Spleen (tissue), 11 donors: ENCODE results near the gene ERMARD. TPM values are rescaled to one million over a fixed set of nuclear protein-coding genes. Genes with fewer than 3 reads are reported as not detected.

Experiments used
- DNase-seq: peaks from one replicate; pipeline ENCODE4 v3.0.0-alpha.2; 2020
- H3K27ac ChIP-seq, 8 donors: fragments of 200-600 bp; sonication (generic) in 7 of 8; 1 replicate in 4 of 8; 2 replicates in 4 of 8; pipeline versions ENCODE4 v1.5.0 to v1.8.0; 2016 to 2021; ENCODE audit warnings: inconsistent platforms in 4 of 8, mild to moderate bottlenecking in 4 of 8, moderate library complexity in 1 of 8
- H3K27me3 ChIP-seq, 7 donors: fragments of 200-600 bp; sonication (generic) in 6 of 7; replicated peaks in 1 of 7; 1 replicate in 4 of 7; 2 replicates in 3 of 7; pipeline versions ENCODE4 v1.5.0 to v1.8.0; 2016 to 2021; ENCODE audit warnings: inconsistent platforms in 3 of 7, mild to moderate bottlenecking in 1 of 7
- H3K36me3 ChIP-seq, 6 donors: fragments of 200-600 bp; sonication (generic) in 5 of 6; 1 replicate in 4 of 6; 2 replicates in 2 of 6; pipeline versions ENCODE4 v1.5.0 to v1.8.0; 2016 to 2021; ENCODE audit warnings: inconsistent platforms in 2 of 6
- H3K4me1 ChIP-seq, 6 donors: fragments of 200-600 bp; sonication (generic) in 5 of 6; 1 replicate in 3 of 6; 2 replicates in 3 of 6; pipeline versions ENCODE4 v1.5.0 to v1.8.0; 2016 to 2021; ENCODE audit warnings: inconsistent platforms in 3 of 6
- H3K4me3 ChIP-seq, 8 donors: fragments of 200-600 bp; sonication (generic) in 7 of 8; 1 replicate in 4 of 8; 2 replicates in 4 of 8; pipeline versions ENCODE4 v1.5.0 to v1.8.0; 2016 to 2021; ENCODE audit warnings: inconsistent platforms in 4 of 8, mild to moderate bottlenecking in 4 of 8, moderate library complexity in 2 of 8
- H3K9me3 ChIP-seq, 8 donors: fragments of 200-600 bp; sonication (generic) in 7 of 8; 1 replicate in 4 of 8; 2 replicates in 4 of 8; pipeline versions ENCODE4 v1.5.0 to v1.8.0; 2016 to 2021; ENCODE audit warnings: inconsistent platforms in 4 of 8
- POLR2A ChIP-seq, 3 donors: fragments of 450-650 bp; IDR thresholded peaks; one replicate each; pipeline ENCODE4 v1.5.1; 2017; ENCODE audit warnings: antibody characterized with exemption in 3 of 3, mild to moderate bottlenecking in 1 of 3
- POLR2AphosphoS5 ChIP-seq, 3 donors: sonication (generic); formaldehyde crosslinking; IDR thresholded peaks; one replicate each; pipeline ENCODE4 v1.5.1; 2017; ENCODE audit warnings: antibody characterized with exemption in 3 of 3
- WGBS, 5 donors: extraction: QIAGEN DNeasy Blood & Tissue Kit in 3 of 5; methylation state at CpG; one replicate each; pipeline versions ENCODE4 v1.1.5 to v1.1.7; 2013 to 2018; 5-methylcytosine and 5-hydroxymethylcytosine counted together
- intact Hi-C: fragments of 100-400 bp; cut with DNase I; formaldehyde crosslinking; loops from one replicate; pipeline ENCODE4 v1.15.0; 2023; ENCODE audit warnings: low total_unique reads
- polyA plus RNA-seq, 3 donors: library from polyadenylated mRNA; stranded (reverse); fragments of 200-250 nt; gene quantifications; one replicate each; pipeline ENCODE4 v1.2.1, GENCODE V29; 2013
- total RNA-seq, 7 donors: library from RNA; depleted of rRNA in 3 of 7; stranded (reverse); fragments of >200 nt in 3 of 7; fragmentation: NEBNext Ultra II Directional in 4 of 7; extraction: Animal tissue kit (Norgen Biotek cat#: 25700) in 4 of 7; gene quantifications; one replicate each; pipeline versions ENCODE4 v1.1.0 to v1.2.1, GENCODE V29; 2016 to 2021
- TF ChIP-seq, protein P1 (sequence below), 11 experiments: fragments of 200-600 bp in 7 of 11; fragments of 450-650 bp in 4 of 11; sonication (generic) in 4 of 11; IDR thresholded peaks in 8 of 11; conservative IDR thresholded peaks in 3 of 11; 1 replicate in 7 of 11; 2 replicates in 4 of 11; pipeline versions ENCODE4 v1.4.0 to v1.8.0; 2016 to 2021; ENCODE audit warnings: antibody characterized with exemption in 11 of 11, inconsistent platforms in 4 of 11, mild to moderate bottlenecking in 1 of 11
- donor health status: healthy with polysubstance abuse.
- donor health status: DM: no; HTN: no; CAD: no; lungs with moderate emphysema.
- donor health status: DM: no; HTN: no; CAD: no.
- donor health status: Bipolar disorder and iron deficiency.
- donor health status: healthy.
- donor health status: DM: no; HTN: no; CAD: no.
- donor health status: DM: yes; HTN: yes; CAD: no.

ERMARD gene
- total and polyA plus RNA-seq, 10 donors, result 23.1 to 87.3 (median 37.7) TPM

DNA sequence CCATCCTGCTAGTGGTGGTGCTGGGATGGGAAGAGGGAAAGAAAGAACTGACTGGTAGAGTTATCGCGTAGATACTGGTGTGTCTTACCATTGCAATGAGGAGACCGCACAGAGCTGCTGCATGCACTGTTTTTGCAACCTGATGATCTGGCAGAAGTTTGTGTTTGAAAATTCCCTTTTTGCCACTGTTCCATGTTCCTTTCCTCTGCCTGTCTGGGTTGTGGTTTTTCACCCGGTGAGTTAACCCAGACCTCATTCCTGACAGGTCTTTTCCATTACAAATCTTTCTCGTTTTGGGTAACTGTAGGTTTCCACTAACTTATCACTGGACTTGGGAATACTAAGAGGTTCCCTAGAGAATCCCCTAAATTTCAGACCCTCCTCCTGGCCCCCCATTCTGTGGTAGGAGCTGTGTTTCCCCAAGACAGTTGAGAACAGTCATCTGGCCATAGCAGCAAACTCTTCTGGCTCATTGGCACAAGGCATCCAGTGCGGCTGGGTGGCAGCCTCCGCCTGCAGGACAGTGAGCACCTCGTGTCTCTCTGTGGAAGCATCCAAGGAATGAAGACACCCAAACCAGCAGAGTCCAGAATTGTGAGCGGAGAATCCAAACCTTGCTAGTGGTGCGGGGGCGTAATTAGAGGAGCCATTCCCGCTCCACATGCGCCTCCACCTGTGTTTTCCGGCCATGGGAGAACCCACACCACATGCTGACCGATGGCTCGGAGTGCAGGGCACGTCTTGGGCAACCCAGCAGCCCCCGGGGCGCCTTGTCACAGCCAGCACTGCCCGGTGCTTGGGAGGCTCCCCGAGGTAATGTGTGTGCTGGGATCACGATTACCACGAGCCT lies 32.8 kb downstream of the ERMARD start:
- DNase-seq, result no peak
- Histone ChIP-seq H3K27me3 (peaks cover 0 to 4% (median 0%) of the 10 kb centered on the region in 7 donors), H3K9me3 (no peaks in the 10 kb centered on the region), H3K4me1 (peaks cover 0 to 2% (median 0%) of the 10 kb centered on the region in 6 donors), H3K27ac (no peak overlapping the region), H3K36me3 (peaks cover 0 to 51% (median 22%) of the 10 kb centered on the region in 6 donors), H3K4me3 (no peak overlapping the region)
- intact Hi-C loops, result no loop called here
- TF ChIP-seq POLR2AphosphoS5 (IDR thresholded peaks at IDR 0.05) (peak in 1 of 3 donors; percentile 33), POLR2A (IDR thresholded peaks at IDR 0.05) (no peak)
- TF ChIP-seq, protein P1, sequence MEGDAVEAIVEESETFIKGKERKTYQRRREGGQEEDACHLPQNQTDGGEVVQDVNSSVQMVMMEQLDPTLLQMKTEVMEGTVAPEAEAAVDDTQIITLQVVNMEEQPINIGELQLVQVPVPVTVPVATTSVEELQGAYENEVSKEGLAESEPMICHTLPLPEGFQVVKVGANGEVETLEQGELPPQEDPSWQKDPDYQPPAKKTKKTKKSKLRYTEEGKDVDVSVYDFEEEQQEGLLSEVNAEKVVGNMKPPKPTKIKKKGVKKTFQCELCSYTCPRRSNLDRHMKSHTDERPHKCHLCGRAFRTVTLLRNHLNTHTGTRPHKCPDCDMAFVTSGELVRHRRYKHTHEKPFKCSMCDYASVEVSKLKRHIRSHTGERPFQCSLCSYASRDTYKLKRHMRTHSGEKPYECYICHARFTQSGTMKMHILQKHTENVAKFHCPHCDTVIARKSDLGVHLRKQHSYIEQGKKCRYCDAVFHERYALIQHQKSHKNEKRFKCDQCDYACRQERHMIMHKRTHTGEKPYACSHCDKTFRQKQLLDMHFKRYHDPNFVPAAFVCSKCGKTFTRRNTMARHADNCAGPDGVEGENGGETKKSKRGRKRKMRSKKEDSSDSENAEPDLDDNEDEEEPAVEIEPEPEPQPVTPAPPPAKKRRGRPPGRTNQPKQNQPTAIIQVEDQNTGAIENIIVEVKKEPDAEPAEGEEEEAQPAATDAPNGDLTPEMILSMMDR (IDR thresholded peaks at IDR 0.05 in 8 of 11, conservative IDR thresholded peaks at IDR 0.05 in 3 of 11), result no peak
- WGBS, 5 donors, result 92 to 97% (median 94%) methylated on average over 21 to 23 of the region's 23 CpGs

DNA sequence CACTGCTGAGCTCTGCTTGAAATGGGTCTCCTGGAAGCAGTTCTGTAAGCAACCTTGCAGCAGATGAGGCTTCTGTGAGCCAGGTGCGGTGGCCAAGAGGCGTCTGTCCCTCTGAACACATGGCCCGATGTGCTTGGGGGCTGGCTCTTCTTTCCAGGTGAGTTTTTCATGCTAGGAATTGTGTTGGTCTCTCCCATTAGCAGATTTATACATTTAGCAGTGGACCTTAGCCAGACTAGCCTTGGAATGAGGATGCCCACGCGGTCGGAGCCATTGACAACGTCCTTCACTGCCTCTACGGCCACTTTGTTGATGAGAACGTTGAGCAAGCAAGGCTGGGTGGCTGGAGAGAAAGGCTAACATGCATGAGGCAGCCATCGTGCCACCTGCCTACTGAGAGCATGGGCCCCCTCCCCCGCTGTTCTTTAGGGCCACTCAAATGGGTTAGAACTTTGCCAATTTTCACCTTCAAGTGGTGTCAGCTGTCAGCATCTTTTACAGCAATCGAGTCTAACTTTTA lies 33.5 kb downstream of the ERMARD start:
- Histone ChIP-seq H3K4me1 (peaks cover 4 to 8% (median 6%) of the 10 kb centered on the region in 6 donors), H3K36me3 (peaks cover 0 to 44% (median 15%) of the 10 kb centered on the region in 6 donors), H3K4me3 (no peak overlapping the region), H3K27ac (no peak overlapping the region), H3K9me3 (no peaks in the 10 kb centered on the region), H3K27me3 (peaks cover 0 to 11% (median 0%) of the 10 kb centered on the region in 7 donors)
- 78 to 82% (median 82%) methylated on average over 10 to 12 of the region's 12 CpGs for WGBS, 5 donors
- intact Hi-C loops, result no loop called here
- TF ChIP-seq POLR2AphosphoS5 (IDR thresholded peaks at IDR 0.05) (no peak), POLR2A (IDR thresholded peaks at IDR 0.05) (no peak)
- TF ChIP-seq, protein P1 (IDR thresholded peaks at IDR 0.05 in 8 of 11, conservative IDR thresholded peaks at IDR 0.05 in 3 of 11), result no peak
- no peak for DNase-seq

GRCh38 chr6:169785566-169785965 lies 34.1 kb downstream of the ERMARD start:
- H3K36me3 ChIP-seq, result peaks cover 0 to 37% (median 9%) of the 10 kb centered on the region in 6 donors
- H3K27me3 ChIP-seq, result peaks cover 0 to 18% (median 0%) of the 10 kb centered on the region in 7 donors
- H3K4me1 ChIP-seq, result peaks cover 9 to 15% (median 13%) of the 10 kb centered on the region in 6 donors
- H3K27ac ChIP-seq, result no peak overlapping the region
- no peak for DNase-seq
- WGBS, 5 donors, result 90 to 98% (median 94%) methylated on average over 8 to 9 of the region's 9 CpGs
- no peaks in the 10 kb centered on the region for H3K9me3 ChIP-seq
- TF ChIP-seq, protein P1 (IDR thresholded peaks at IDR 0.05 in 8 of 11, conservative IDR thresholded peaks at IDR 0.05 in 3 of 11), result no peak
- TF ChIP-seq POLR2AphosphoS5 (IDR thresholded peaks at IDR 0.05), result no peak
- TF ChIP-seq POLR2A (IDR thresholded peaks at IDR 0.05), result no peak
- intact Hi-C loops, result no loop called here
- H3K4me3 ChIP-seq, result no peak overlapping the region

GRCh38 chr6:169786349-169786748 lies 34.9 kb downstream of the ERMARD start:
- Histone ChIP-seq H3K27me3 (peaks cover 0 to 24% (median 5%) of the 10 kb centered on the region in 7 donors), H3K36me3 (peaks cover 0 to 29% (median under 1%) of the 10 kb centered on the region in 6 donors), H3K4me3 (no peak overlapping the region), H3K9me3 (no peaks in the 10 kb centered on the region), H3K27ac (no peak overlapping the region), H3K4me1 (peaks cover 9 to 23% (median 18%) of the 10 kb centered on the region in 6 donors)
- no peak for DNase-seq
- intact Hi-C loops, result no loop called here
- WGBS, 5 donors, result 78 to 92% (median 84%) methylated on average over 5 of the region's 5 CpGs
- TF ChIP-seq POLR2AphosphoS5 (IDR thresholded peaks at IDR 0.05) (no peak), POLR2A (IDR thresholded peaks at IDR 0.05) (no peak)
- TF ChIP-seq, protein P1 (IDR thresholded peaks at IDR 0.05 in 8 of 11, conservative IDR thresholded peaks at IDR 0.05 in 3 of 11), result no peak
